Body of pancreas (tissue), 4 donors: ENCODE data around the gene SAYSD1.

ENCODE experiments used
- CTCF ChIP-seq, 7 experiments: fragments of 450-650 bp in 4 of 7; fragments of 200-600 bp in 3 of 7; sonication (generic) in 3 of 7; IDR thresholded peaks; one replicate each; pipeline ENCODE4 v1.5.1; 2016 to 2019; ENCODE audit warnings: antibody characterized with exemption in 7 of 7
- POLR2A ChIP-seq, 3 donors: fragments of 450-650 bp; IDR thresholded peaks; one replicate each; pipeline ENCODE4 v1.6.1; 2016; ENCODE audit warnings: antibody characterized with exemption in 3 of 3, mild to moderate bottlenecking in 2 of 3

- TF ChIP-seq POLR2A (IDR thresholded peaks at IDR 0.05), result no peak
- TF ChIP-seq CTCF (IDR thresholded peaks at IDR 0.05), result no peak
Observed at GRCh38 chr6:39086711-39087110, 28.3 kb downstream of the SAYSD1 start.
